ENCODE data around the gene ATXN7L1. TPM values are rescaled to one million over a fixed set of nuclear protein-coding genes. Genes with fewer than 3 reads are reported as not detected.
A peak's percentile ranks its signal among the peaks of the same experiment; 100 is the strongest.

The ATXN7L1 gene
- total and polyA plus RNA-seq, 2 of the 13 experiments (the other 11 are each of a cell fraction or from before 2014, with no cell fraction given) = 4.1 to 7.8 TPM

GRCh38 chr7:105581066-105581811, 295.2 kb downstream of the ATXN7L1 start, which contains the start of gene EFCAB10 (continued):
- TF ChIP-seq USF2 (IDR thresholded peaks at IDR 0.05; ENCODE audit: low read depth, low read length) (peak; percentile 96), USF2 (CRISPR knock-in tag; IDR thresholded peaks at IDR 0.05; ENCODE audit: borderline replicate concordance) (peak; percentile 94; the same call in 1 of the 2 replicates), ZNF552 (CRISPR knock-in tag; IDR thresholded peaks at IDR 0.05; ENCODE audit: borderline replicate concordance) (no peak), FOXA1 (IDR thresholded peaks at IDR 0.05) (no peak), FOXA1 (CRISPR knock-in tag; IDR thresholded peaks at IDR 0.05) (0 out of 2 replicates have a peak, but pooled peaks have one; percentile 10), SOX5 (CRISPR knock-in tag; IDR thresholded peaks at IDR 0.05; ENCODE audit: borderline replicate concordance) (no peak), ZNF382 (CRISPR knock-in tag; IDR thresholded peaks at IDR 0.05; ENCODE audit: borderline replicate concordance) (no peak), RAD51 (IDR thresholded peaks at IDR 0.05; ENCODE audit: borderline replicate concordance) (peak; percentile 97), NAIF1 (CRISPR knock-in tag; IDR thresholded peaks at IDR 0.05; ENCODE audit: borderline replicate concordance) (peak; percentile 63; the same call in 1 of the 2 replicates), ELF4 (CRISPR knock-in tag; IDR thresholded peaks at IDR 0.05; ENCODE audit: borderline replicate concordance) (no peak), GFI1 (CRISPR knock-in tag; IDR thresholded peaks at IDR 0.05; ENCODE audit: borderline replicate concordance) (no peak), UBTF (CRISPR knock-in tag; IDR thresholded peaks at IDR 0.05) (no peak), MED1 (CRISPR knock-in tag; IDR thresholded peaks at IDR 0.05) (0 out of 2 replicates have a peak, but pooled peaks have one; percentile 20), ZNF101 (CRISPR knock-in tag; IDR thresholded peaks at IDR 0.05; ENCODE audit: borderline replicate concordance, low read depth) (no peak), ZNF781 (CRISPR knock-in tag; IDR thresholded peaks at IDR 0.05; ENCODE audit: borderline replicate concordance, not compliant biosample characterization) (no peak), ZBTB7B (CRISPR knock-in tag; IDR thresholded peaks at IDR 0.05) (no peak), SNAPC4 (CRISPR knock-in tag; IDR thresholded peaks at IDR 0.05) (no peak), HNF4A (CRISPR knock-in tag; IDR thresholded peaks at IDR 0.05) (peak; percentile 13; the same call in 1 of the 2 replicates), E2F2 (CRISPR knock-in tag; IDR thresholded peaks at IDR 0.05; ENCODE audit: borderline replicate concordance) (no peak)
